Ovary (tissue), 9 donors: Measurements from ENCODE around the gene MTCH1. TPM values are rescaled to one million over a fixed set of nuclear protein-coding genes. Genes with fewer than 3 reads are reported as not detected.

Experiments used
- DNase-seq, 5 donors: peaks; one replicate each; pipeline ENCODE4 v3.0.0-alpha.2; 2019 to 2020
- H3K27ac ChIP-seq, 2 donors: fragments of 200-600 bp; one replicate each; pipeline versions ENCODE4 v1.5.1 to v1.8.0; 2019 to 2022
- H3K27me3 ChIP-seq: fragments of 200-600 bp; one replicate; pipeline ENCODE4 v1.8.0; 2022
- H3K36me3 ChIP-seq: fragments of 200-600 bp; sonication (generic); one replicate; pipeline ENCODE4 v1.5.1; 2019
- H3K4me1 ChIP-seq: one replicate; pipeline ENCODE4 v1.8.1; 2013; ENCODE audit warnings: mild to moderate bottlenecking, moderate library complexity; ENCODE audit not compliant: insufficient read depth
- H3K4me3 ChIP-seq: fragments of 200-600 bp; sonication (generic); one replicate; pipeline ENCODE4 v1.5.1; 2017
- H3K9me3 ChIP-seq, 2 donors: fragments of 200-600 bp in 1 of 2; sonication (generic) in 1 of 2; one replicate each; pipeline versions ENCODE4 v1.5.1 to v1.8.1; 2013 to 2019; ENCODE audit warnings: mild to moderate bottlenecking in 1 of 2, moderate library complexity in 1 of 2
- CTCF ChIP-seq, 3 donors: fragments of 450-650 bp in 2 of 3; fragments of 200-600 bp in 1 of 3; IDR thresholded peaks; one replicate each; pipeline versions ENCODE4 v1.5.1 to v1.8.0; 2016 to 2022; ENCODE audit warnings: antibody characterized with exemption in 3 of 3, mild to moderate bottlenecking in 1 of 3
- EP300 ChIP-seq: sonication (generic); formaldehyde crosslinking; IDR thresholded peaks from one replicate; pipeline ENCODE4 v1.6.1; 2017; ENCODE audit warnings: antibody characterized with exemption
- POLR2A ChIP-seq: fragments of 450-650 bp; IDR thresholded peaks from one replicate; pipeline ENCODE4 v1.6.1; 2017; ENCODE audit warnings: antibody characterized with exemption, mild to moderate bottlenecking, moderate library complexity
- WGBS, 3 donors: extraction: QIAGEN DNeasy Blood & Tissue Kit in 1 of 3; methylation state at CpG; one replicate each; pipeline versions ENCODE4 v1.1.5 to v1.1.7; 2013 to 2017; 5-methylcytosine and 5-hydroxymethylcytosine counted together
- intact Hi-C, 4 donors: fragments of 100-400 bp; cut with DNase I; formaldehyde crosslinking; loops; one replicate each; pipeline versions ENCODE4 v1.11.0 to v1.15.1; 2022 to 2023
- polyA plus RNA-seq, 2 donors: library from polyadenylated mRNA; stranded (reverse); fragments of 200-250 nt in 1 of 2; fragments of 350-450 nt in 1 of 2; fragmentation: Illumina TruSeq in 1 of 2; extraction: RNeasy Lipid Tissue Mini Kit (QIAGEN cat#74804) in 1 of 2; gene quantifications; one replicate each; pipeline ENCODE4 v1.2.3, GENCODE V29; 2013 to 2014
- total RNA-seq, 7 donors: library from RNA; depleted of rRNA in 2 of 7; stranded (reverse); fragments of >200 nt in 2 of 7; fragmentation: NEBNext Ultra II Directional in 3 of 7; extraction: Animal tissue kit (Norgen Biotek cat#: 25700) in 3 of 7; gene quantifications; one replicate each; pipeline versions ENCODE4 v1.1.0 to v1.2.4, GENCODE V29; 2016 to 2023
- donor health status: DM: no; HTN: no; CAD: no; lungs with moderate emphysema.
- donor health status: DM: no; HTN: no; CAD: no.
- donor health status: Bipolar disorder and iron deficiency.
- donor health status: DM: yes; HTN: yes; CAD: no.
- donor health status: DM: no; HTN: no; CAD: no.
- donor health status: DM: yes; HTN: yes; CAD: no.

MTCH1 gene
- total and polyA plus RNA-seq, 9 donors, result 114 to 223 (median 180) TPM

GRCh38 chr6:36933519-36933918 is 52.5 kb downstream of the MTCH1 start:
- TF ChIP-seq EP300, result no peak
- TF ChIP-seq CTCF (IDR thresholded peaks at IDR 0.05), result no peak
- no peak for TF ChIP-seq POLR2A
- no peak overlapping the region for H3K27ac ChIP-seq
- peaks cover 3% of the 10 kb centered on the region for H3K4me1 ChIP-seq
- 87 to 98% (median 90%) methylated on average over 4 of the region's 4 CpGs for WGBS, 3 donors
- H3K4me3 ChIP-seq, result no peak overlapping the region
- no peaks in the 10 kb centered on the region for H3K36me3 ChIP-seq
- DNase-seq, result no peak
- H3K27me3 ChIP-seq, result no peaks in the 10 kb centered on the region
- no peaks in the 10 kb centered on the region for H3K9me3 ChIP-seq
- intact Hi-C loops, result no loop called here

- Histone ChIP-seq H3K9me3 (no peaks in the 10 kb centered on the region), H3K4me1 (peaks cover 7% of the 10 kb centered on the region), H3K36me3 (no peaks in the 10 kb centered on the region), H3K4me3 (no peak overlapping the region), H3K27ac (no peak overlapping the region), H3K27me3 (no peaks in the 10 kb centered on the region)
- 89 to 97% (median 89%) methylated on average over 2 of the region's 2 CpGs for WGBS, 3 donors
- no peak for DNase-seq
- intact Hi-C loops, result no loop called here
- TF ChIP-seq CTCF (IDR thresholded peaks at IDR 0.05) (no peak), POLR2A (no peak), EP300 (no peak)
These were observed 52.9 kb downstream of the MTCH1 start for GRCh38 chr6:36933102-36933501.

- H3K9me3 ChIP-seq, result no peaks in the 10 kb centered on the region
- no peak for TF ChIP-seq POLR2A
- TF ChIP-seq CTCF (IDR thresholded peaks at IDR 0.05), result no peak
- no peak for TF ChIP-seq EP300
- H3K27ac ChIP-seq, result no peak overlapping the region
- H3K4me3 ChIP-seq, result no peak overlapping the region
- H3K36me3 ChIP-seq, result no peaks in the 10 kb centered on the region
- 84 to 96% (median 90%) methylated on average over 4 of the region's 4 CpGs for WGBS, 3 donors
- no peak for DNase-seq
- peaks cover 16% of the 10 kb centered on the region for H3K4me1 ChIP-seq
- H3K27me3 ChIP-seq, result no peaks in the 10 kb centered on the region
- intact Hi-C loops, result no loop called here
These were observed 55.5 kb downstream of the MTCH1 start for GRCh38 chr6:36930483-36930882.

- H3K9me3 ChIP-seq, result no peaks in the 10 kb centered on the region
- peak in 1 of 5 donors; percentile 39 for DNase-seq
- H3K36me3 ChIP-seq, result no peaks in the 10 kb centered on the region
- intact Hi-C loops, result no loop called here
- H3K27ac ChIP-seq, result no peak overlapping the region
- no peak for TF ChIP-seq POLR2A
- TF ChIP-seq CTCF (IDR thresholded peaks at IDR 0.05), result no peak
- TF ChIP-seq EP300, result no peak
- peaks cover 16% of the 10 kb centered on the region for H3K4me1 ChIP-seq
- H3K27me3 ChIP-seq, result no peaks in the 10 kb centered on the region
- 11 to 27% (median 16%) methylated on average over 5 of the region's 5 CpGs for WGBS, 3 donors
- no peak overlapping the region for H3K4me3 ChIP-seq
These were observed 56.4 kb downstream of the MTCH1 start for GRCh38 chr6:36929607-36930006.

- Histone ChIP-seq H3K27ac (no peak overlapping the region), H3K27me3 (no peaks in the 10 kb centered on the region), H3K9me3 (no peaks in the 10 kb centered on the region), H3K4me1 (peaks cover 16% of the 10 kb centered on the region), H3K4me3 (no peak overlapping the region), H3K36me3 (no peaks in the 10 kb centered on the region)
- no peak for DNase-seq
- intact Hi-C loops, result no loop called here
- 64 to 77% (median 69%) methylated on average over 10 of the region's 10 CpGs for WGBS, 3 donors
- TF ChIP-seq EP300 (no peak), POLR2A (no peak), CTCF (IDR thresholded peaks at IDR 0.05) (no peak)
These were observed 56.8 kb downstream of the MTCH1 start for GRCh38 chr6:36929152-36929551.
